Measurements from ENCODE around the gene MYCN. TPM values are rescaled to one million over a fixed set of nuclear protein-coding genes. Genes with fewer than 3 reads are reported as not detected.

MYCN gene
- total RNA-seq, 6 experiments from 2014 or later = 0.07 to 0.35 (median 0.23) TPM; not detected in 2

- Histone ChIP-seq H3K27ac (no peak overlapping the region), H3K4me3 (no peak overlapping the region), H3K4me1 (no peaks in the 10 kb centered on the region), H3K36me3 (no peaks in the 10 kb centered on the region), H3K9me3 (no peaks in the 10 kb centered on the region), H3K27me3 (no peaks in the 10 kb centered on the region)
- WGBS (ENCODE audit: insufficient coverage, low coverage, low lambda C conversion rate, missing lambda C conversion rate) = 78% methylated on average over 9 of the region's 9 CpGs
- ATAC-seq = no peak
- TF ChIP-seq POLR2A (IDR thresholded peaks at IDR 0.05) = no peak
- TF ChIP-seq, protein P1, sequence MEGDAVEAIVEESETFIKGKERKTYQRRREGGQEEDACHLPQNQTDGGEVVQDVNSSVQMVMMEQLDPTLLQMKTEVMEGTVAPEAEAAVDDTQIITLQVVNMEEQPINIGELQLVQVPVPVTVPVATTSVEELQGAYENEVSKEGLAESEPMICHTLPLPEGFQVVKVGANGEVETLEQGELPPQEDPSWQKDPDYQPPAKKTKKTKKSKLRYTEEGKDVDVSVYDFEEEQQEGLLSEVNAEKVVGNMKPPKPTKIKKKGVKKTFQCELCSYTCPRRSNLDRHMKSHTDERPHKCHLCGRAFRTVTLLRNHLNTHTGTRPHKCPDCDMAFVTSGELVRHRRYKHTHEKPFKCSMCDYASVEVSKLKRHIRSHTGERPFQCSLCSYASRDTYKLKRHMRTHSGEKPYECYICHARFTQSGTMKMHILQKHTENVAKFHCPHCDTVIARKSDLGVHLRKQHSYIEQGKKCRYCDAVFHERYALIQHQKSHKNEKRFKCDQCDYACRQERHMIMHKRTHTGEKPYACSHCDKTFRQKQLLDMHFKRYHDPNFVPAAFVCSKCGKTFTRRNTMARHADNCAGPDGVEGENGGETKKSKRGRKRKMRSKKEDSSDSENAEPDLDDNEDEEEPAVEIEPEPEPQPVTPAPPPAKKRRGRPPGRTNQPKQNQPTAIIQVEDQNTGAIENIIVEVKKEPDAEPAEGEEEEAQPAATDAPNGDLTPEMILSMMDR (IDR thresholded peaks at IDR 0.05) = no peak
- intact Hi-C loops (cut with DNase I) = no loop called here
- DNase-seq = no peak
These were observed 39.6 kb downstream of the MYCN start for GRCh38 chr2:15979759-15980604.

DNA sequence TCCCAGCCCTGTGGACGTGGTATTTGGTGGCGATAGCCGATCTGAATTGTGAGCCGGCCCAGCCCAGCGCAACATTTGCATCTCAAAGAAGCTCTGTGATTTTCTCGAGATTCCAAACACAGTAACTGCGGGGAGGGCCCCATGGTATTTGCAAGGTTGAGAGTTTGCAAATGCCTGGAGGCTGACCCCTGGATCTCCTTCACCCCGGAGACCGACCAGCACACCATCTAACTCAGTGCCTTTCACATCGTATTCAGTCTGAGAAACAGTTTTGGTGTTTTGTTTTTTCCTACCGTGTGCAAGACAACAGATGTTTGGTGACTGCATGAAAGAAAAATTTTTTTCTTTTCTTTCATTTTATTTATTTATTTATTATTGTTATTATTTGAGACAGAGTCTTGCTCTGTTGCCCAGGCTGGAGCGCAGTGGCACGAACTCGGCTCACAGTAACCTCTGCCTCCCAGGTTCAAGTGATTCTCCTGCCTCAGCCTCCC lies 40.3 kb downstream of the MYCN start:
- DNase-seq = no peak
- no peak overlapping the region for H3K4me3 ChIP-seq
- no peaks in the 10 kb centered on the region for H3K4me1 ChIP-seq
- H3K27ac ChIP-seq = no peak overlapping the region
- TF ChIP-seq, protein P1 (IDR thresholded peaks at IDR 0.05) = no peak
- TF ChIP-seq POLR2A (IDR thresholded peaks at IDR 0.05) = no peak
- intact Hi-C loops (cut with DNase I) = no loop called here
- WGBS (ENCODE audit: insufficient coverage, low coverage, low lambda C conversion rate, missing lambda C conversion rate) = 83% methylated on average over 12 of the region's 14 CpGs
- ATAC-seq = no peak
- no peaks in the 10 kb centered on the region for H3K36me3 ChIP-seq
- no peaks in the 10 kb centered on the region for H3K9me3 ChIP-seq
- no peaks in the 10 kb centered on the region for H3K27me3 ChIP-seq

GRCh38 chr2:15981646-15982045 lies 41.3 kb downstream of the MYCN start:
- Histone ChIP-seq H3K4me3 (no peak overlapping the region), H3K36me3 (no peaks in the 10 kb centered on the region), H3K27me3 (no peaks in the 10 kb centered on the region), H3K9me3 (no peaks in the 10 kb centered on the region), H3K4me1 (no peaks in the 10 kb centered on the region), H3K27ac (no peak overlapping the region)
- TF ChIP-seq, protein P1 (IDR thresholded peaks at IDR 0.05) = no peak
- TF ChIP-seq POLR2A (IDR thresholded peaks at IDR 0.05) = no peak
- DNase-seq (no peak), ATAC-seq (no peak)
- intact Hi-C loops (cut with DNase I) = no loop called here
- WGBS (ENCODE audit: insufficient coverage, low coverage, low lambda C conversion rate, missing lambda C conversion rate) = 57% methylated on average over 1 of the region's 8 CpGs

DNA sequence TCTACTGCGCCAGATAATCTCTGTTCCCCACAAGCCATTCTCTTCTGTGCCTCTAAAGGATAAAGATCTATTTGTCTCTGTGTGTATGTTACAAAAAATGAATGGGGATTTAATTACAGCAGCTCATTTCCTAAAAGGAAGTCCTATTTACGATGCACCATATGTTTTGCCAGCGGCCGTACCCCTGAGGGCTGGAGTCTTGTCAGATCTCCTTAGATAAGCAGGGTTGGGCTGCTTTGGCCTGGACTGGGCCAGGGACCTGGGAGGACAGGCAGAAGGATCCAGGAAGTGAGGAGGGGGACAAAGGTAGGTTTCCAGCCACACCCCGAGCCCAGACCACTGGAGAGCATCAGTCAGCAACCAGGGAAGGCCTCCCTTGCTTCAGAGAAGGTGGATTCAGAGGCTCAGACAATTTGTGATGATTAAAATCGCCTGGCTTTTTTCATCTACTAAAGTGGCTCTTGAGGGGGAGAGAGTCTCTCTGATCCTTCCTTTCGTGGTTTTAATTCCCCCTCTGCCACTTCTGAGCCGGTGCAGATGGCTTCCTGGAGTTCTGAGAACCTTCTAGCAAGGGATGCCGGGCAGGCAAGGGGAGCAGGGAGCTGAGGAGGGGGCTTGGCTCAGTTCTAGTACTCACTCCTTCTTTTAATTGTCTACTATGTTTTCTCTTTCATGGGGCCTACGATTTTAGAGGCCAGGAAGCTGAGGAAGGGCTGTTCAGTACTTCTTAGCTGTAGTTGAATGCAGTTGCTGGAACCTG lies 42.1 kb downstream of the MYCN start:
- ATAC-seq = no peak
- no peak overlapping the region for H3K27ac ChIP-seq

More for the DNA sequence above, 42.1 kb downstream of the MYCN start:
- H3K36me3 ChIP-seq = no peaks in the 10 kb centered on the region
- H3K9me3 ChIP-seq = no peaks in the 10 kb centered on the region
- H3K27me3 ChIP-seq = no peaks in the 10 kb centered on the region
- no peak overlapping the region for H3K4me3 ChIP-seq
- WGBS (ENCODE audit: insufficient coverage, low coverage, low lambda C conversion rate, missing lambda C conversion rate) = 53% methylated on average over 8 of the region's 10 CpGs
- DNase-seq = no peak
- no peaks in the 10 kb centered on the region for H3K4me1 ChIP-seq
- TF ChIP-seq POLR2A (IDR thresholded peaks at IDR 0.05) = no peak
- TF ChIP-seq, protein P1 (IDR thresholded peaks at IDR 0.05) = no peak
- intact Hi-C loops (cut with DNase I) = no loop called here
